ENCODE results near the gene C16orf92.
A peak's percentile ranks its signal among the peaks of the same experiment; 100 is the strongest.

Gene C16orf92

GRCh38 chr16:29990883-29991570 lies 32.0 kb upstream of the C16orf92 start:
- DNase-seq (ENCODE audit: extremely low spot score), result no peak
- ChIA-PET POLR2A (interaction anchor here (0.6 to 5.9 kb wide), 3 partner anchors 9 to 92 kb away, joined by 3 to 74 read pairs (median 70); partner anchors contain the start of genes SEZ6L2 and TAOK2), CTCF (interaction anchor here (2.4 kb wide), 1 partner anchor 16 kb away, joined by 5 read pairs; no protein-coding TSS in a partner anchor)
- TF ChIP-seq CTBP1 (IDR thresholded peaks at IDR 0.05; ENCODE audit: borderline replicate concordance), result no peak
- TF ChIP-seq L3MBTL2 (conservative IDR thresholded peaks at IDR 0.05), result no peak
- no peak for TF ChIP-seq NFRKB (IDR thresholded peaks at IDR 0.05)
- no peak for TF ChIP-seq SP1 (IDR thresholded peaks at IDR 0.05)
- TF ChIP-seq FOXM1 (IDR thresholded peaks at IDR 0.05; ENCODE audit: borderline replicate concordance), result no peak
- no peak for TF ChIP-seq HDGF (IDR thresholded peaks at IDR 0.05; ENCODE audit: borderline replicate concordance)
- TF ChIP-seq FOXA1 (IDR thresholded peaks at IDR 0.05), result no peak
- no peak for TF ChIP-seq ZNF384 (IDR thresholded peaks at IDR 0.05)
- no peak for TF ChIP-seq ELF4 (IDR thresholded peaks at IDR 0.05)
- no peak for TF ChIP-seq SUZ12 (IDR thresholded peaks at IDR 0.05)

GRCh38 chr16:29991571-29991904 lies 31.5 kb upstream of the C16orf92 start:
- ChIA-PET POLR2A (interaction anchor here (0.6 to 5.9 kb wide), 3 partner anchors 9 to 92 kb away, joined by 3 to 74 read pairs (median 70); partner anchors contain the start of genes SEZ6L2 and TAOK2), CTCF (interaction anchor here (2.4 kb wide), 1 partner anchor 16 kb away, joined by 5 read pairs; no protein-coding TSS in a partner anchor)
- DNase-seq (ENCODE audit: extremely low spot score), result no peak
- no peak for TF ChIP-seq NFRKB (IDR thresholded peaks at IDR 0.05)
- no peak for TF ChIP-seq FOXK2 (IDR thresholded peaks at IDR 0.05)
- TF ChIP-seq SP1 (IDR thresholded peaks at IDR 0.05), result no peak

GRCh38 chr16:29992344-29992967 lies 30.5 kb upstream of the C16orf92 start:
- CTCF ChIA-PET, result interaction anchor here (2.4 to 2.6 kb wide), 2 partner anchors 17 to 49 kb away, joined by 5 to 7 read pairs; no protein-coding TSS in a partner anchor

DNA sequence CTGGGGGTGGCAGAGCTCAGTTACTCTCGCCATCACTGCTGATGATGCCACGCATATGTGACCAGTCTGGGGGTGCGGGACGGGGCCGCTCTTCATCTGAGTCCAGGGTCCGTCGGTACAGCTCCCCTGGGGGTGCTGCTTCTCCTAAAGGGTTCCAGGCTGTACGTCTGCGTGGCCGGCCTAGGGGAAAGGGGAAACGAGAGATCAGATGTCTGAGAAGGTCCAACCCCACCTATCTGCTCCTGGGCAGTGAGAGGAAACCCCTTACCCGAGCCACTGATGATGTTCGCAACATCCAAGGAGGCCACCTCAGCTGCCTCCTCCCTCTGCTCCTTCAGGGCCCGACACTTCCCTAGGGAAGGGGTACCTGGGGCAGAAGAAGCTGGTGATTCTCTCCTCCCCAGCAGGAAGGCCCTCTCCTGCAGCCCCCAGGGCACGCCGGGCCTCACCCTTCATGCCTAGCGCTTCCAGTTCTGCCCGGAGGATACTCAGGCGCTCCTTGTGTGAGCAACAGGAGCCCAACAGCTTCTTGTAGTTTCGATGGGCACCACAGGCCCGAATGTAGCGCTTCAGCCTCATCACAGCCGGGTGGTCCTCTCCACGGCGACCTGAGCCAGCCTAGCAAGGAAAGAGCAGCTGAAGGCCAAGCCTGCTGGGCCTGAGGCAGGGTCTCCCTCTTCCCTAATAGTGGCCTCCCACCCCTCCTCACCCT lies 29.7 kb upstream of the C16orf92 start:
- ChIA-PET CTCF (interaction anchor here (0.7 to 2.6 kb wide), 4 partner anchors 18 to 50 kb away, joined by 3 to 7 read pairs (median 4); no protein-coding TSS in a partner anchor), POLR2A (interaction anchor here (0.9 to 5.9 kb wide), 11 partner anchors 9 to 132 kb away, joined by 3 to 74 read pairs (median 4); partner anchors contain the start of genes KCTD13, SEZ6L2, TAOK2 and TMEM219)
- no peak for DNase-seq (ENCODE audit: extremely low spot score)
- no peak for TF ChIP-seq ARNT (IDR thresholded peaks at IDR 0.05)
- no peak for TF ChIP-seq TARDBP (IDR thresholded peaks at IDR 0.05)
- peak; percentile 5; the same call in 1 of the 2 replicates for TF ChIP-seq ELF4 (IDR thresholded peaks at IDR 0.05)
- TF ChIP-seq BHLHE40 (IDR thresholded peaks at IDR 0.05; ENCODE audit: borderline replicate concordance), result no peak
- TF ChIP-seq, protein P1, sequence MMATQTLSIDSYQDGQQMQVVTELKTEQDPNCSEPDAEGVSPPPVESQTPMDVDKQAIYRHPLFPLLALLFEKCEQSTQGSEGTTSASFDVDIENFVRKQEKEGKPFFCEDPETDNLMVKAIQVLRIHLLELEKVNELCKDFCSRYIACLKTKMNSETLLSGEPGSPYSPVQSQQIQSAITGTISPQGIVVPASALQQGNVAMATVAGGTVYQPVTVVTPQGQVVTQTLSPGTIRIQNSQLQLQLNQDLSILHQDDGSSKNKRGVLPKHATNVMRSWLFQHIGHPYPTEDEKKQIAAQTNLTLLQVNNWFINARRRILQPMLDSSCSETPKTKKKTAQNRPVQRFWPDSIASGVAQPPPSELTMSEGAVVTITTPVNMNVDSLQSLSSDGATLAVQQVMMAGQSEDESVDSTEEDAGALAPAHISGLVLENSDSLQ (IDR thresholded peaks at IDR 0.05), result no peak

More at GRCh38 chr16:29992344-29992967, 30.5 kb upstream of the C16orf92 start:
- DNase-seq (ENCODE audit: extremely low spot score), result no peak
- no peak for TF ChIP-seq ZNF384 (IDR thresholded peaks at IDR 0.05)
- TF ChIP-seq LEF1 (IDR thresholded peaks at IDR 0.05; ENCODE audit: borderline replicate concordance), result no peak
- TF ChIP-seq NFRKB (IDR thresholded peaks at IDR 0.05), result no peak
- POLR2A ChIA-PET, result interaction anchor here (1.1 to 5.9 kb wide), 6 partner anchors 10 to 131 kb away, joined by 3 to 74 read pairs (median 26); partner anchors contain the start of genes KCTD13, TAOK2 and TMEM219

DNA sequence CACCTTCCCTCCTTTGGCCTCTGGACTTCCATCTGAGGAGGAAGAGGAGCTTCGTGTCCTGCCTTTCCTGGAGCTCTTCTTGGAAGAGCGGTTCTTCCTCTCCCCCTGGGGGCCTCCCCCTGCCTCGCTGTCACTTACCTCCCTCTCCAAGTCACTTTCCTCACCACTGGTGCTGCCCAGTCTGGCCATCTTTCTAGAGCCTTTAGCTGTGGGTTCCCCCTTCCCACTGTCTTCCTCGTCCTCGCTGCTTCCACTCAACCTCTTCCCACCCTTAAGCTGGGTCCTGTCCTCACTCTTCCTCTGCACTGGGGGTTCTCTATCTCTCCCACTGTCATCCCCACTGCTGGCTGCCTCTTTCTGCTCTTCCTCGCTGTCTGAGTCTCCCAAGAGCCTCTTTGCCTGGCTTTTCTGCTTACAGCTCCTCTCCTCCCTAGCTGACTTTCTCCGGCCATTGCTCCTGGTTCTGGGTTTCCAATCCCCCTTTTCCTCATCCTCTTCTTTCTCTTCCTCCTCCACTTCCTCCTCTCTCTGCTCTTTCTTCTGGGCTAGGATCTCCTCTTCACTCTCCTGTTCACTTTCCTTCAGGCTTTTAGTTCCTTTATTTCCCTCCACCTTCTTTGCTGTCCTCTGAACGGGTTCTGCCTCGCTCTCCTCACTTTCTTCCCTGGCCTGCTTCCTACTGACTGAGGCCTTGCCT lies 28.9 kb upstream of the C16orf92 start:
- DNase-seq (ENCODE audit: extremely low spot score), result no peak
- no peak for TF ChIP-seq FOXA1 (IDR thresholded peaks at IDR 0.05)
- TF ChIP-seq CTBP1 (IDR thresholded peaks at IDR 0.05; ENCODE audit: borderline replicate concordance), result no peak
- no peak for TF ChIP-seq BHLHE40 (IDR thresholded peaks at IDR 0.05; ENCODE audit: borderline replicate concordance)
- TF ChIP-seq TARDBP (IDR thresholded peaks at IDR 0.05), result no peak
- TF ChIP-seq SUZ12 (IDR thresholded peaks at IDR 0.05), result no peak
- TF ChIP-seq ELF4 (IDR thresholded peaks at IDR 0.05), result no peak
- TF ChIP-seq ARNT (IDR thresholded peaks at IDR 0.05), result no peak
- no peak for TF ChIP-seq FOXM1 (IDR thresholded peaks at IDR 0.05; ENCODE audit: borderline replicate concordance)
- no peak for TF ChIP-seq LEF1 (IDR thresholded peaks at IDR 0.05; ENCODE audit: borderline replicate concordance)
- TF ChIP-seq FOXK2 (IDR thresholded peaks at IDR 0.05), result no peak
- TF ChIP-seq, protein P1 (IDR thresholded peaks at IDR 0.05), result no peak
- no peak for TF ChIP-seq HDGF (IDR thresholded peaks at IDR 0.05; ENCODE audit: borderline replicate concordance)
- no peak for TF ChIP-seq NFRKB (IDR thresholded peaks at IDR 0.05)
- TF ChIP-seq L3MBTL2 (conservative IDR thresholded peaks at IDR 0.05), result no peak
- no peak for TF ChIP-seq SP1 (IDR thresholded peaks at IDR 0.05)
- TF ChIP-seq ZNF384 (IDR thresholded peaks at IDR 0.05), result no peak
- CTCF ChIA-PET, result interaction anchor here (0.7 to 2.6 kb wide), 3 partner anchors 21 to 50 kb away, joined by 3 to 7 read pairs (median 4); no protein-coding TSS in a partner anchor
- POLR2A ChIA-PET, result interaction anchor here (0.9 to 5.9 kb wide), 12 partner anchors 8 to 541 kb away, joined by 3 to 74 read pairs (median 4); partner anchors contain the start of genes KCTD13, SEZ6L2, TAOK2 and ZNF747

Measured in HEK293T (cell line).